Measurements from ENCODE around the gene GSTO1.
A peak's percentile ranks its signal among the peaks of the same experiment; 100 is the strongest.

Gene GSTO1

GRCh38 chr10:104274762-104275721 is 20.4 kb downstream of the GSTO1 start:
- peak; percentile 77 for DNase-seq (ENCODE audit: low spot score)

- no peak for DNase-seq (ENCODE audit: low spot score)
Measured at GRCh38 chr10:104276192-104276591, 21.5 kb downstream of the GSTO1 start.

- no peak for DNase-seq (ENCODE audit: low spot score)
Measured at GRCh38 chr10:104277785-104278184, 23.1 kb downstream of the GSTO1 start.

- no peak for DNase-seq (ENCODE audit: low spot score)
Measured at GRCh38 chr10:104279550-104280259, 25.0 kb downstream of the GSTO1 start.

GRCh38 chr10:104281694-104282093 is 27.0 kb downstream of the GSTO1 start:
- DNase-seq (ENCODE audit: low spot score), result no peak

GRCh38 chr10:104284846-104285245 is 30.2 kb downstream of the GSTO1 start:
- no peak for DNase-seq (ENCODE audit: low spot score)

GRCh38 chr10:104286939-104287338 is 32.2 kb downstream of the GSTO1 start:
- no peak for DNase-seq (ENCODE audit: low spot score)

GRCh38 chr10:104288355-104288754 is 33.7 kb downstream of the GSTO1 start:
- no peak for DNase-seq (ENCODE audit: low spot score)

- DNase-seq (ENCODE audit: low spot score), result peak; percentile 90
Measured at GRCh38 chr10:104291439-104291951, 36.8 kb downstream of the GSTO1 start.

- no peak for DNase-seq (ENCODE audit: low spot score)
Measured at GRCh38 chr10:104293011-104293410, 38.3 kb downstream of the GSTO1 start.

- no peak for DNase-seq (ENCODE audit: low spot score)
Measured at GRCh38 chr10:104293781-104294321, 39.2 kb downstream of the GSTO1 start.

GRCh38 chr10:104296687-104297436 is 42.2 kb downstream of the GSTO1 start:
- no peak for DNase-seq (ENCODE audit: low spot score)

- no peak for DNase-seq (ENCODE audit: low spot score)
Measured at GRCh38 chr10:104297697-104298660, 43.3 kb downstream of the GSTO1 start.

- no peak for DNase-seq (ENCODE audit: low spot score)
Measured at GRCh38 chr10:104299031-104299904, 44.6 kb downstream of the GSTO1 start.

- no peak for DNase-seq (ENCODE audit: low spot score)
Measured at GRCh38 chr10:104300002-104300735, 45.5 kb downstream of the GSTO1 start.

- DNase-seq (ENCODE audit: low spot score), result no peak
Measured at GRCh38 chr10:104300736-104301292, 46.1 kb downstream of the GSTO1 start.

- no peak for DNase-seq (ENCODE audit: low spot score)
Measured at GRCh38 chr10:104301907-104302690, 47.4 kb downstream of the GSTO1 start.

All from LoVo (cell line).